GM18861 (cell line): ENCODE measurements around the gene BRICD5.

ENCODE experiments used
- ATAC-seq: cut with Tn5 transposase; IDR thresholded peaks from one replicate; pipeline ENCODE4 v1.9.1; 2021; ENCODE audit not compliant: unreplicated experiment

BRICD5 gene

DNA sequence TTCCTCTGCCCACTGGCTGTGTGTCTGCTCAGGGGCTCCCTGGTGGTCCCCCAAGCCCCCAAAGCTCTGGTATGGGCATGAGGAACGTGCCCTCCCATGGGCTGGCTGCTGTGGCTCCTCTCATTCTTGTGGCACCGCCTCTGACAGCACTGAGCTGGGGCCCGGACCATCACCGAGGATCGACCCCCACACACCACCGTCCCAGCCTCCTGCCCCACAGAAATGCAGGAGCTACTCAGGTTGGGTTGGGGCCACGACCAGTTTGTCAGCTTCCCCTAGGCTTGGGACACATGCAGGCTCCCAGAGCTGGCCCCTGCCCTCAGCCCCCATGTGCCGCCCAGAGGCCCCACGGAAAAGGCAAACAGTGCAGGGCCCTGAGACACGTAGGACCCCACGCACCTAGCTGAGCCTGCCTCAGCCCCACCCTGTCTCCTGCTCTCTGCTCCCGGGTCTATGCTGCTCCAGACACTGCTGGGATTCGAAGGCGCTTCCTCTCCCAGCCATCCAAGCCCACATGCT, 11.0 kb downstream of the BRICD5 start:
- no peak for ATAC-seq

GRCh38 chr16:2199095-2199494, 11.6 kb downstream of the BRICD5 start:
- no peak for ATAC-seq

GRCh38 chr16:2198283-2198682, 12.4 kb downstream of the BRICD5 start:
- no peak for ATAC-seq

DNA sequence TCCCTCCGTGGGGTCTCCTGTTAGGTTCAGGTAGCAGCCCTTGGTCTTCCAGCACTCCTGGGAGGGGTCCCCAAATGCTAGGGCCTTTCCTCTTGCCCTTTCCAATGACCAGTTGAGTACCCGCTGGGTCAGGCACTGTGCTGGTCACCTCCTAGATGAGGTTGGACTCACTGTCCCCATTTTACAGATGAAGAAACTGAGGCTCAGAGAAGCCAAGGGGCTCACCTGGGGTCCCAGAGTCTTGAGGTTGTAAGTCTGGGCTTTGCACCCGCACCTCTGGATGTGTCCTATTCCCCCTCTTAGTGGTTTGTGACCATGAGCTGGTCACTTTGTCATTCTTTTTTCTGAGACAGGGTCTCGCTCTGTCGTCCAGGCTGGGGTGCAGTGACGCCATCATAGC, 12.9 kb downstream of the BRICD5 start:
- no peak for ATAC-seq

- no peak for ATAC-seq
Observed at GRCh38 chr16:2196981-2197511, 13.6 kb downstream of the BRICD5 start.

DNA sequence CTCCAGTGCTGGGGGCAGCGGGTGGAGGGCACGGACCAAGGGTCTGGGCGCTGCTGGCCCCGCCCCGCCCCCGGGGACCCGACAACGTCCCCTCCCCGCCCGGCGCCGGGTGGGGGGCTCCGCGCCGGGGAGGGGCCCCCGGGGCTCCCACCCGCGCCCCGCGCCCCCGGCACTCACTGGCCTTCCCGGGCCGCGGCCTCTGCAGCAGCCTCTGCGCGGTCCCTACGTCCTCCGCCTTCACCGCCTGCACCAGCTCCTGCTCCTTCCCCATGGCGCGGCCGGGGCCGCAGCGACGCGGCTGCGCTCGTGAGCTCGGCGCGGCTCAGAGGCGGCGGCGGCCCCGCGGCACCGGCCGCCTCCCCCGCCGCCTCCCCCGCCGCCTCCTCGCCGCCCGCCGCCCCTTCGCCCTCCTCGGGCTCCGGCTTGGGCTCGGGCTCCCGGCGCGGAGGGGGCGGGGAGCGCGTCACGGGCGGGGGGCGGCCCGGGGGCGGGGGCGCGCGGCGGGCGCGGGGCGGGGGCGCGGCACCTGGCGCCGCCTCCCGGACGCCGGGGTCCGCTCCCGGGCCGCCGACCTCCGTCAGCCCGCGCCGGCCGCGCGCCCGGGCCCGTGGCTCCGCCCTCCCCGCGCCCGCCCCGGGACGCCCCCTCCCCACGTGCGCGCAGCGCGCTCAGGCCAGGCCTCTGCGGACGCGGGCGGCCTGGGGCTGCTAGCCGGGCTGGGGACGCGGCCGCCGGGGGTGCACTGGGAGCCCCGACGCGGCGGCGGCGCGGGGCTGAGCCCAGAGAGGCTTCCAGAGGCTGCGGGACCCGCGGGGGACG, 14.3 kb downstream of the BRICD5 start, which contains the start of gene CASKIN1:
Gene CASKIN1 (minus strand): TSS at position 444 of the 819 bp plus-strand sequence. CDS start 173 bp downstream, at position 271.
- no peak for ATAC-seq

DNA sequence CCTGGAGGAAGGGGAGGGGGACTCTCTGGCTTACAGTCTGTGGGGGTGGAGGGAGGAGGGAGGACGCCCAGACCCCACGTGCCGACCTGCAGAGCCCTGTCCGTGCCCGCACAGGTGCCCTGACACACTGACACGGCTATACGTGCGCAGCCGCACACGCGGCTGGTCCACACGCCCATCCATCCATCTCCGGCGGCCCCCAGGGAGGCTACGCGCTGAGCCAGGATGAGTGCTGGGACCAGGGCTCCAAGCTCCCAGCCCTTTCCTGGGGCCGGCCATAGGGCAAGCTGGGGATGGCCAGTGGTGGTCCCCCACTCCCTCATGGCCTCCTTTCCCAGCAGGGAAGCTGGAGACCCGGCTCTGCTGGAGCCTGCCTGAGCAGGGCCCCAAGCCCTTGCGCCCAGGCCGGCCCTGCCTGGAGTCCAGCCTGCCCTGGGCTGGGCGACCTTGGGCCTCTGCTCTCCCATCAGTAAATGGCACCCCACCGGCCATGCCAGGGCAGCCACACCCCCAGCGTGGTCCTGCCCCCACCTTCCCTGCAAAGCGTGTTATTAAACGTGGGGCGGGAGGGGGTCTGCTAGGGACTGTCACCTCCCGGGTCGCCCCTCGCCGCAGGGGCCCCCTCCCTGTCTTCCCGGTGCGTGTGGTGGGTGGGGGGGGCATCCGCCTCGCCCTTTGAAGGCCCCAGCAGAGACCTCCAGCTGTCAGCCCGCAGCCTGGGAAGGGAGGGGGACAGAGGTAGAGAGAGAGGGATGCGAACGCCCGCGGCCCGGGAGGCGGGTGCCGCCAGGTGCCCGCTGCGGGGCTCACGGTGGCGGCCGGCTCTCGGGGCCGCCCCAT, 15.1 kb downstream of the BRICD5 start:
- ATAC-seq = no peak

GRCh38 chr16:2194852-2195321, 15.8 kb downstream of the BRICD5 start:
- no peak for ATAC-seq

GRCh38 chr16:2194166-2194834, 16.4 kb downstream of the BRICD5 start:
- ATAC-seq = no peak

- no peak for ATAC-seq
Observed at GRCh38 chr16:2191446-2191706, 19.3 kb downstream of the BRICD5 start.

DNA sequence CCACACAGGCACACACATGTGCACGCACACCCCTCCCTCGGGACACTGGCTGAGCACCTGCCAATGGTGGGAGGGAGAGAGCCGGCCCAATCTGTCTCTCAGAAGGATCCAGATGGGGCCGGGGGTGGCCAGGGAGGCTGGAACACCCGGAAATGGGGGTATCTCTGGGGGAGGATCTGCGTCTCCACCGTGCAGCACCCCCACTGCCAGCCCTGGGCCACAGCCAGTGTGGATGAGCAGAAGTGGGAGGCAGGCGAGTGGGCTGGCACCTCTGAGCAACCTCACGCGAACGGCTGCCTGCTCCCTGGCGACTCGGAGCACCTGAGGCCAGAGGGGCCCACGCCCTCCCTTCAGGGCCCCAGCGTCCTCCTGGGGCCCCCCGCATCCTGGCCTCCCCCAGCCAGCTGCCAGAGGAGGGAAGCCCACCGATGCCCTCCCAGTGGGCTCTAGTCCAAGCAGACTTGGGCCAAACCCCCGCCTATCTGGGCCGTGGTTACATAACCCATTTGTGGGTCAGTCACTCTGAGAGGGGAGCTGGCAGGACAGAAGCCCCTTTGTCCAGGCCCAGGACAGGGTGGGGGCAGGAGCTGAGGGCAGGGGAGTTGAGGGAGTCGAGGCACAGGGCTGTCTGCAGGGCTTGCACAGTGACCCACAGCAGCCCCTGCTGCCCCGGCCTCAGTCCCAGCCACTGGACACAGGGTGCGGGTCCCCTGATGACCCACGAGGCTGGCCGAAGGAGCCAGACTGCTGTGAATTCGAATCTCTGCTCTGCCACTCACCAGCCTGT, 19.8 kb downstream of the BRICD5 start:
- ATAC-seq = no peak

GRCh38 chr16:2190002-2190658, 20.5 kb downstream of the BRICD5 start:
- ATAC-seq = no peak

GRCh38 chr16:2189252-2189893, 21.3 kb downstream of the BRICD5 start:
- no peak for ATAC-seq

GRCh38 chr16:2188395-2188794, 22.3 kb downstream of the BRICD5 start:
- ATAC-seq = no peak

DNA sequence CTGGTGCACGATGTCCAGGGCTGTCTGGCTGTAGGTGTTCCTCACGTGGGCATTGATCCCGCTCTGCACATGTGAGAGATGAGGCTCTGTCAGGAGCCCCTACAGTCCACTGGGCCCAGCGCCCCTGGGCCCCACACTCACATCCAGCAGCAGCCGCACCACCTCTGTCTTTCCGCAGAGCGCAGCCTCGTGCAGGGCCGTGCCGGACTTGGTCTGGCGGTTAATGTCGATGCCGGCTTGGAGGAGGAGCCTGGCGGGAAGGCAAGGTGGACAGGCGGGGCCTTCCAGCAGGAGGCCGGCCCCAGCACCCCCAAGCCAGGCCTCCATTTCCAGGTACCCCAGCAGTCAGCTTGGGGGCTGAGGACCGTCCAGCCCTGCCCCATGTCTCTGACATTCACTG, 23.5 kb downstream of the BRICD5 start:
- ATAC-seq = no peak

DNA sequence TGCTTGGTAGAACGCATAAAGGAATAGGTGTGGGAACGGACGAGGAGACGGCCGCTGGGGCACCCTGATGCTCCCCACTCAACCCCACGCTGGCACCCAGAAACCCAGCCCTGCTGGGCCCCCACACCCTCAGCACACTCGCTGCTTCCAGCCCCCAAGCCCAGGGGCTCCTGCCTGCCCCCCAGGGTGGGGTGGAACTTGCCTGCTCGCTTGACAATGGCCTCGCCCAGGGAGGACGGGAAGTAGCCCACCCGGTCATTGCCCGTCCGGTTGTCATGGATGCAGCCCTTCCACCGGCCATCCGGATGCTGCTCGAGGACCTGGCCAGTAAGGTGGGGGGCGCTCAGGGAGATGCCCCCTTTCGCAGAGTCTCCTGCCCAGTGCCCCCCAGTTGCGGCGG, 24.2 kb downstream of the BRICD5 start:
- no peak for ATAC-seq

- ATAC-seq = no peak
Observed at GRCh38 chr16:2186064-2186463, 24.6 kb downstream of the BRICD5 start.

DNA sequence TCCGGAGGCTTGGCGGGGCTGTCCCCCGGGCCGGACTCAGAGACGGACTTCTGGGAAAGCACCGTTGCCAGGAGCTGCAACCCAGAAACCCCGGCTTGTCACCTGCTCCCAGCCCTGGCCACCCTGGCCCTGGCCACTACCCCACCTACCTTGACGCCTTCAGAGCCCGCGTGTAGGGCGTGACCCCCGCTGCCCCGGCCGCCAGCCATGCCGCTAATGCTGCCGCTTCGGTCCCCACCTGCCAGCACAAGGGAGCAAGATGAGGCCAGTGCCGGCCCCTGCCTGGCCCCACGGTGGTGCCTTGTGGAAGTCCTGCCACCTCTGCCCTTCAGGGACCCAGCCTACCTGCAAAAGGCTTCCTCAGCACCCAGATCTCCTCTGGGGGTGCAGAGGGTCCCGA, 25.7 kb downstream of the BRICD5 start:
- no peak for ATAC-seq

- no peak for ATAC-seq
Observed at GRCh38 chr16:2184346-2184745, 26.3 kb downstream of the BRICD5 start.
